GM21717 (cell line): ENCODE measurements around the gene AGO4.
"Not testable (repeated sequence)": the region's sequence is repeated elsewhere in the genome, so short reads cannot be mapped to it uniquely, and the experiment has no call there.

Experiments
- ATAC-seq: cut with Tn5 transposase; IDR thresholded peaks from one replicate; pipeline ENCODE4 v1.9.1; 2021; ENCODE audit warnings: mild to moderate bottlenecking, moderate library complexity; ENCODE audit not compliant: unreplicated experiment

Gene AGO4

DNA sequence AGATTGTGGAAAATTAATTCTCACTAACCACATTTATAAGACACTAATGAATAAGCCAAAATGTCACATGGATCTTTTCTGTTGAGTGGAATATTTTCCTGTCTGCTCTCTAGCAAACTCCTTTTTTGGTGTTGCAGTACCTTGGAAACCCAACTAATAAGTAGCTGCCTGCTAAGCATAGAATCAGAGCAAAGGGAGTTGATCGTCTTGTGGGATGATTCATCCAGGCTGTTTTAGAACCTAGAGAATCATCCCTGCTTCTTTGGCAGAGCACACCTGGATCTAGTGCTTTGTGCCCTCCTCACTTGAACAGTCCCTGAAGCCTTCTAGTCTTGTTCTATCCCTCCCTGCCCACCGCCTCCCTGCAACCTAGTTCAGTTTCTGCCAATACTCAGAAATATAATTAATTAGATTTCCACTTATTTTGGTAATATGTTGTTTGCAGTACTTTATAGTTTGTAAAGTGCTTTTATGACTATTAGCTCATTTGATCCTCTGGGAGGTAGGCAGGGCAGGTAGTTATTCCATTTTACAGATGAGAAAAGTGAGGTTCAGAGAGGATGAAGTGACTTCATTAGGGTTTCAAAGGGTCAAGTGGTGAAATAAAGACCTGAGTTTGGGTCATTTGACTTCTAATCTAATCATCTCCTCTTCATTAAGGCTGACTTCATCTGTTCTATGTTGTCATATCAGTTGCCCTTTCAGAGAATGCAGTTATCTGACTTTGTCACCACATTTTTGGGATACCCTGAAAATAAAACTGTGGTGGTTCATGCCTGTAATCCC, 2.5 kb downstream of the AGO4 start:
- ATAC-seq: no peak

DNA sequence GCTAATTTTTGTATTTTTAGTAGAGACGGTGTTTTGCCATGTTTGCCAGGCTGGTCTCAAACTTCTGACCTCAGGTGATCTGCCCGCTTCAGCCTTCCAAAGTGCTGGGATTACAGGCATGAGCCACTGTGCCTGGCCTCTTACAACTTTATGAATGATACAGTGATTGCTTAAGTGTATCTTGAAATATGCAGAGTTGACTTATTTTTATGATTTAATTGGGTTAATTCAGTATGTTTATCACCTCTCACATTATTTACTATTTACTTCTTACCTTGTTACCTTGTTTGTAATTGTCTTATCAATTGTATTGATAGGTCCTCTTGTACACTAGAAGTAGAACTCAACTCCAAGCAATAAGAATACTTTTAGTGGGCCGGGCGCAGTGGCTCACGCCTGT, 4.9 kb downstream of the AGO4 start:
- not testable (repeated sequence) for ATAC-seq

- no peak for ATAC-seq
Observed at GRCh38 chr1:35825255-35825654, 17.4 kb downstream of the AGO4 start.

DNA sequence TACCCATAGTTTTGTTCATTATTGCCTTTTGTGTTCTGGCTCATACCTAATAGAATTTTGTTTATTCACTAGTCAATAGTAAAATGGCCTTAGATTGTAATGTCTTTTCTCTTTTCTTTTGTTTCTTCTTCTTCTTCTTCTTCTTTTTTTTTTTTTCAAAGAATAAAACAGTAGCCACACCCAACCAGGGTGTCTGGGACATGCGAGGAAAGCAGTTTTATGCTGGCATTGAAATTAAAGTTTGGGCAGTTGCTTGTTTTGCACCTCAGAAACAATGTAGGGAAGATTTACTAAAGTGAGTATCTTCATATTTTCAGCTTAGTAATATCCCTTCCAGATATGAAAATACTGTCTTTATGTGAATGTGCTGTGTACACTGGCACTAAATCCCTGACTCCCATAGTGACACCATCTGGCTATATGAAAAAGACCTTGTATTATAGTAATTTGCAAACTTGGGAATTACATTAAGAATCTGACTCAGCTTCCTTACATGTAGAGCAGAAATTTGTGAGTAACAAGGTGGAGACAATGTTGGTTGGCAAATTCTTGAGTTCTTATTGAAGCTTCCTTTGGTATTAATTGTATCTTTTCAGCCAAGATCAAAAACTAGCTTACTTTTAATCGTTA, 24.6 kb downstream of the AGO4 start:
- ATAC-seq: no peak

DNA sequence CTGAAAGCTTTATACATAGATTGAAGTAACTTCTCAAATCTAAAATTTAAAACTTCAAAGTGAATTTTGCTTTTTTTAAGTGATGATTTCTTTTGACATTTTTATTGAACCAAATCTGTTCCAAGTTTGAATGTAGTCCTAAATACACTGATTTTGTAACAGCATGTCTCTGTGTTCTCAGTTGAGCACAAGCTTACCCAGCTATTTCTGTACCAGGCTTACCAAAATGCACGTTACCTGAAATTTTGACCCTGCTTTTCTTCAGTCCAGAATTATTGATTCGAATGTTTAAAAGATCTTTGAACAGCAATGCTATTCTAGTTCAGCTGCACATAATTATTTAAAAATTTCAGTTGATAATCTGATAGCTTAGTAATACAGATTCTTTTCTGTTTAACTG, 25.6 kb downstream of the AGO4 start:
- ATAC-seq: no peak

DNA sequence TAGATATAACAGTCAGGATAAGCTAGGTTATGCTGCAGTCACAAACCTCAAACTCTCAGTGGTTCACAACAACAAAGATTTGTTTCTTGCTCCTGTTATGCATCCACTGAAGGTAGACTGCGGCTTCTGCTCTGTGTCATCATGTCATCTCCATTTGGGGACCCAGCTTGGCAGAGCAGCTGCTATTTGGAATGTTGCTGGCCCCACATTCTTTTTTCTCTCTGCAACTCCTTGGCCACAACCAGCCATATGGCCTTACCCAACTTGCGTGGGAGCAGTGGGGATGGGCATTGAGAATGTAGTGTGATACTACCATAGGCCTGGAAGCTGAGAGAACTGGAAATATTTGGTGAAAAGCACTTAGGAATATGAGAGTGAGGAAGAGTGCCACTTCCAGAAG, 26.4 kb downstream of the AGO4 start:
- no peak for ATAC-seq

- ATAC-seq: no peak
Observed at GRCh38 chr1:35835398-35835797, 27.6 kb downstream of the AGO4 start.

DNA sequence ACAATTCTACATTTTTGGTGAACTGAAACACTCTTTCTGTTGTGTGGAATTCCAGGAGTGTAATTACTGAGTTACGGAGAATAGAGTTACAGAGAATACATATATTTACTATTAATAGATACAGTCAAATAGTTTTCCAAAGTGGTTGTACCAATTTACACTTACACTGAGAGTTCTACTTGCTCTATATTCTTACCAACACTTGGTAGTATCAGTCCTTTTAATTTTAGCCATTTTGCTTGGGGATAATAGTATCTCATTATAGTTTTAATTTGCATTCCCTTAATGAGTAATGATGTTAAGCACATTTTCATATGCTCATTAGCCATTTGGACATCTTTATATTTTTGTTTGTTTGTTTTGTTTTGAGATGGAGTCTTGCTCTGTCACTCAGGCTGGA, 28.9 kb downstream of the AGO4 start:
- ATAC-seq: no peak

GRCh38 chr1:35838693-35839245, 31.0 kb downstream of the AGO4 start:
- ATAC-seq: no peak

- no peak for ATAC-seq
Observed at GRCh38 chr1:35844826-35845225, 37.0 kb downstream of the AGO4 start.

GRCh38 chr1:35845766-35846165, 38.0 kb downstream of the AGO4 start:
- ATAC-seq: no peak

GRCh38 chr1:35847935-35848565, 40.2 kb downstream of the AGO4 start:
- no peak for ATAC-seq

- no peak for ATAC-seq
Observed at GRCh38 chr1:35850051-35850450, 42.2 kb downstream of the AGO4 start.

DNA sequence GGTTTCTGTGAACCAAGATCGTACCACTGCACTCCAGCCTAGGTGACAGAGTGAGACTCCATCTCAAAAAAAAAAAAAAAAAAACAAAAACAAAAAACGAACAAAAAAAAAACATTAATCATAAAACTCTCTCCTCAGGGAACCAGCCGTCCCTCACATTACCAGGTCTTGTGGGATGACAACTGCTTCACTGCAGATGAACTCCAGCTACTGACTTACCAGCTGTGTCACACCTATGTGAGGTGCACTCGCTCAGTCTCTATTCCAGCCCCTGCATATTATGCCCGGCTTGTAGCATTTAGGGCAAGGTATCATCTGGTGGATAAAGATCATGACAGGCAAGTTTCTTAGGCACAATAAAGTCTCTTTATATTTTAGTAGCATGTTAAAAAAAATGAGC, 42.9 kb downstream of the AGO4 start:
- no peak for ATAC-seq

DNA sequence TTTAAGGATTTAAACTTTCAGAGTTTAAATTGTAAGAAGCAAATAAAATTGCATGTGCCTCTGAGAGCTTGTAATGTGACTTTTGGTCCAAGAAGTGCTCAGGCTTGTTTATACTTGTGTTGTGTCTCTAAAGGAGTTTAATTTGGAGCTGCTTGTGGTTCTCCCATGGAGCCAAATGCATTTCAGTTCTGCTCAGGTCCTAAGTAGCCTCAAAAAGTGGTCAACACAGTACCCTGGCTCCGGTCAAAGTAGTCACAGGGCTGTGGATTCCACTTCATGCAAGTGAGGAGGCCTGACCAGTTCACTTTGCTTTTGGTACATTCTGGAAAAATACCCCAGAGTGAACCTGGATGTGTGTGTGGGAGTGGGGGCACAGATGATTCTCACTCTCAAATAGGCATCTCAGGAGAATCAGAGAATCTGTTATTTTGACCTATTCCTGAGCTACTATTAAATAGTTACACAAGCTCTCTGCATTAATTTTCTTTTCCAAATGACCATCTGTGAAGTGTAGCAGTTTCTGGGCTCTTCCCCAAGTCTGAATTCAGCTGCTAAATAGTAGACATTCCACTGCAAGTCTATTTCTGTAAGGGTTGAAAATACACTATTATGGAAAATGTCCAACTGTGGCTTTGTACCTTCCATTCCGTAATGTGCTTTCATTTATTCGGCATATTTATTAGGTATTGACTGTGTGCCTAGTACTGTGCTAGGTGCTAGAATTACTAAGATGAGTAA, 43.5 kb downstream of the AGO4 start:
- ATAC-seq: no peak

- no peak for ATAC-seq
Observed at GRCh38 chr1:35852241-35852640, 44.4 kb downstream of the AGO4 start.

DNA sequence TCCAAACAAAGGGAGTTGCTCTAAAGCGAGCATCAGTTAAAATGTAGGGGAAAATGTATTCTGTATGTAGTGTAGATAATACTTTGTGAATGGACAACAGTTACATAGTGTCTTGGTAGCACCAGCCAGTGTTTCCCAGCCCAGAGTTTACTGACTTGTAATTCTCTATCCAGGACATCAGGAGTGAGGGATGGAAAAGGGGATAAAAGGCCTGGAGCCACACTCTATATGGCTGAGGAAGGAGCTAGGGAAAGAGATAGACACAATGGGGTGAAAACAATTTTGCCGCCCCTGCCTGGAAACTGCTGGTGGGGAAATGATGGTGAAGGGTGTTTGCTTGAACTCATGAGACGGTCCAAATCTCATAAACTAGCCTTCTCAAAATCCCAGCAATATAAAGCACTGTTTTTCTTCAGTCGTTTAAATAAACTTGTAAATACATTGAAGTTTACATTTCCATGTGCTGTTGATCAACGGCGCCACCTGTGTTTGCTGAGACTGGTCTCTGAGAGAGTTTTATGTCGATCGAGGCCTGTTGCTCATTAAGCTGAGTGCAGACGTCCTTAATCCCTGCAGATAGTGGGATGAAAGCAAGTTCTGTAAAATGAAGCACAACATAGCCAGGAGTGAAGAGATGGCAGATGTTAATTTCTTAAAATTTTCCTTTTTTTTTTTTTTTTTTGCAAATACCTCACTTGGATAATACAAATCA, 47.3 kb downstream of the AGO4 start:
- no peak for ATAC-seq

DNA sequence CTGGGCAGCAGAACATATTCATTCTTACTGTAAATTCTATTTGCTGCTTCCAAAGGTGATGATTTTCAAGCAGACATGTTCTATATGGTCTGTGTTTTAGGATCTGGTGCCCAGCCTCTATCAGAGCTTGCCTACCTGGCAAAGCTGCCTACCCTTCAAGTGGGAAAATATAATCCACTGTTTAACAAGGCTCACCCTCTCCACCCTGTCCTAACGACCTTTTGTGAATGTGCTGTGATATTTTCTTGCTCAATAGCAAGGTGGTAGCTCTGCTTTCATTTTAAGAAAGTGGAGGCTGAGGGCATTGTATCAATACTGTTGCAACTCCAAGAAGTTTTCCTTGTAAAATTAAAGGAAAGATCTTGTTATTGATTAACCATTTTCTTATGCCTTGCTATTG, 49.1 kb downstream of the AGO4 start:
- ATAC-seq: no peak

GRCh38 chr1:35857830-35858229, 50.0 kb downstream of the AGO4 start:
- ATAC-seq: no peak

- no peak for ATAC-seq
Observed at GRCh38 chr1:35860696-35861095, 52.9 kb downstream of the AGO4 start.

DNA sequence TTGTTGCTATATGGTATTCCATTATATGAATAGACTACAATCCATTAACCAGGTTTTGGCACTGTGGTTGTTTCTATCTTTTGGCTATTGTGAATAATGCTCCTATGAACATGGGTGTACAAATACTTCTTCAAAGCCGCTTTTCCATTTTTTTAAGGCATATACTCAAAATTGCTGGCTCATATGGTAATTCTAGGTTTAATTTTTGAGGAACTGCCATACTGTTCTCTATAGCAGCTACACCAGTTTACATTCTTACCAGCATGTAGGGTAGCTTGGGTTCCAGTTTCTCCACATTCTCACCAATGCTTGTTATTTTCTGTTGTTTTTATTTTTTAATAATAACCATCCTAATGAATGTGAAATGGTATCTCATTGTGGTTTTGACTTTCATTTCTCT, 55.3 kb downstream of the AGO4 start:
- ATAC-seq: no peak
